ENCODE measurements around the gene CDK14.
"Not testable (repeated sequence)": the region's sequence is repeated elsewhere in the genome, so short reads cannot be mapped to it uniquely, and the experiment has no call there.

CDK14 gene

DNA sequence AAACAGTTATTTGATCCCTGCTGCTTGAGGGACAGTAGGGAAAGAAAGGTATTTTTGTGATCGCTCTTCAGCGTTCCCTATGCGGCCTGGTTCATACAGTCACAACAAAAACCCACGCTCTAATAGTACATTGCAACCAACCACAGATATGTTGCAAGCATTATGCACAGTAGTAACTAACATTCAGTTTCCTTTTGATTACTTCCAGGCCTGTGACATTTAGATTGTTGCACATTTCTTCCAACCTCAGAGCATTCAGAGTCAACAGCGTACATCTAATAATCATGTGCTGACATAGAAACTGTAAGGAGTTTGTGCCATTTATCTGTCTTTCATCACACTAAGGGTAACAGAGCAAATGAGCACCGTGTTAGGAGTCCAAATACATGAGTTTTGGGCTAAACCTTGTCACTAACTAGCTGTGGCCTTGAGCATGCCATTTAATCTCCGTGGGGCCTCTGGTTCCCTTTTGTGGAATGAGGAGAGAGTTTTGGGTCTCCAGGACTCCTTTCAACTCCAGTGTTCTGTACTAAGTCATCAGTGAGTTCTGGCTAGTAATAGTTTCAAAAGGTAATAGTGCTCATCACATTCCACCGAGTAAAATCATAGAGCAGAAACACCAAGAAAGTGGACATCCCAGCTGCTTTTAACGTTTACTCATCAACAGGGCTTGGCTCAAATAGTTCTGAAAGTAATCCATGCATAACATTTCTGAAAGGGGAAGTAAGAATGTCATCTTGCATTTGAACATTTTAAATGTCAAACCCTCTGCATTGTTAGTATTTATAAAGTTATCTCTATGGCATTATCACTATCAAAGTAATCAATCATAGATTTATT lies 569.1 kb downstream of the CDK14 start:
- H3K27me3 ChIP-seq (ENCODE audit: control insufficient read depth, insufficient read depth, low read length): no peaks in the 10 kb centered on the region
- TF ChIP-seq, protein P1, sequence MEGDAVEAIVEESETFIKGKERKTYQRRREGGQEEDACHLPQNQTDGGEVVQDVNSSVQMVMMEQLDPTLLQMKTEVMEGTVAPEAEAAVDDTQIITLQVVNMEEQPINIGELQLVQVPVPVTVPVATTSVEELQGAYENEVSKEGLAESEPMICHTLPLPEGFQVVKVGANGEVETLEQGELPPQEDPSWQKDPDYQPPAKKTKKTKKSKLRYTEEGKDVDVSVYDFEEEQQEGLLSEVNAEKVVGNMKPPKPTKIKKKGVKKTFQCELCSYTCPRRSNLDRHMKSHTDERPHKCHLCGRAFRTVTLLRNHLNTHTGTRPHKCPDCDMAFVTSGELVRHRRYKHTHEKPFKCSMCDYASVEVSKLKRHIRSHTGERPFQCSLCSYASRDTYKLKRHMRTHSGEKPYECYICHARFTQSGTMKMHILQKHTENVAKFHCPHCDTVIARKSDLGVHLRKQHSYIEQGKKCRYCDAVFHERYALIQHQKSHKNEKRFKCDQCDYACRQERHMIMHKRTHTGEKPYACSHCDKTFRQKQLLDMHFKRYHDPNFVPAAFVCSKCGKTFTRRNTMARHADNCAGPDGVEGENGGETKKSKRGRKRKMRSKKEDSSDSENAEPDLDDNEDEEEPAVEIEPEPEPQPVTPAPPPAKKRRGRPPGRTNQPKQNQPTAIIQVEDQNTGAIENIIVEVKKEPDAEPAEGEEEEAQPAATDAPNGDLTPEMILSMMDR (IDR thresholded peaks at IDR 0.05): no peak
- no peak overlapping the region for H3K4me3 ChIP-seq (ENCODE audit: low read depth, low read length)
- H3K27ac ChIP-seq: no peak overlapping the region
- H3K9ac ChIP-seq: no peak overlapping the region
- no peak overlapping the region for H2AFZ ChIP-seq
- H3K4me2 ChIP-seq (ENCODE audit: low read length): no peak overlapping the region
- H3K36me3 ChIP-seq (ENCODE audit: control insufficient read depth, insufficient read depth, low read length): no peaks in the 10 kb centered on the region
- H3K4me1 ChIP-seq: no peaks in the 10 kb centered on the region
- no peaks in the 10 kb centered on the region for H3K9me3 ChIP-seq (ENCODE audit: control insufficient read depth, low read length)
- no peaks in the 10 kb centered on the region for H3K79me2 ChIP-seq

DNA sequence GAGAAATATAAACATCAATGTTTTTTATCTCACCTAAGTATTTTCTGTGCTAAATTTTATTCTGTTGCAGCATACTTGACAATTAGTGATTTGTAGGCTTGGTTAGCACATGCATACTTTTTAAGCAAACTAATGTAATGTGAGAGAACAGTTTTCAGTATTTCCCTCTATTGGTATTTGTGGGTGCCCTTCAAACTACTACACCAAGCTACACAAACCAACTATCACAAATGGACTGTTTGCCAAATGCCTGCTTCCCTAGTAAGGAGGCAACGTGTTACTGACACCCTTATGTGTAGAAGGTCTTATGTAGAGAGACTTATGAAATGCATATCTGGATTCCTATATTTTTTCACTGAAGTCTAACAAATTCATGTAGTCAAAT lies 569.7 kb downstream of the CDK14 start:
- no peaks in the 10 kb centered on the region for H3K36me3 ChIP-seq (ENCODE audit: control insufficient read depth, insufficient read depth, low read length)
- no peaks in the 10 kb centered on the region for H3K9me3 ChIP-seq (ENCODE audit: control insufficient read depth, low read length)
- no peak overlapping the region for H3K9ac ChIP-seq
- TF ChIP-seq, protein P1 (IDR thresholded peaks at IDR 0.05): no peak
- no peaks in the 10 kb centered on the region for H3K79me2 ChIP-seq
- no peaks in the 10 kb centered on the region for H3K27me3 ChIP-seq (ENCODE audit: control insufficient read depth, insufficient read depth, low read length)
- H2AFZ ChIP-seq: no peak overlapping the region
- H3K4me3 ChIP-seq (ENCODE audit: low read depth, low read length): no peak overlapping the region
- H3K27ac ChIP-seq: no peak overlapping the region
- H3K4me2 ChIP-seq (ENCODE audit: low read length): no peak overlapping the region
- H3K4me1 ChIP-seq: no peaks in the 10 kb centered on the region

DNA sequence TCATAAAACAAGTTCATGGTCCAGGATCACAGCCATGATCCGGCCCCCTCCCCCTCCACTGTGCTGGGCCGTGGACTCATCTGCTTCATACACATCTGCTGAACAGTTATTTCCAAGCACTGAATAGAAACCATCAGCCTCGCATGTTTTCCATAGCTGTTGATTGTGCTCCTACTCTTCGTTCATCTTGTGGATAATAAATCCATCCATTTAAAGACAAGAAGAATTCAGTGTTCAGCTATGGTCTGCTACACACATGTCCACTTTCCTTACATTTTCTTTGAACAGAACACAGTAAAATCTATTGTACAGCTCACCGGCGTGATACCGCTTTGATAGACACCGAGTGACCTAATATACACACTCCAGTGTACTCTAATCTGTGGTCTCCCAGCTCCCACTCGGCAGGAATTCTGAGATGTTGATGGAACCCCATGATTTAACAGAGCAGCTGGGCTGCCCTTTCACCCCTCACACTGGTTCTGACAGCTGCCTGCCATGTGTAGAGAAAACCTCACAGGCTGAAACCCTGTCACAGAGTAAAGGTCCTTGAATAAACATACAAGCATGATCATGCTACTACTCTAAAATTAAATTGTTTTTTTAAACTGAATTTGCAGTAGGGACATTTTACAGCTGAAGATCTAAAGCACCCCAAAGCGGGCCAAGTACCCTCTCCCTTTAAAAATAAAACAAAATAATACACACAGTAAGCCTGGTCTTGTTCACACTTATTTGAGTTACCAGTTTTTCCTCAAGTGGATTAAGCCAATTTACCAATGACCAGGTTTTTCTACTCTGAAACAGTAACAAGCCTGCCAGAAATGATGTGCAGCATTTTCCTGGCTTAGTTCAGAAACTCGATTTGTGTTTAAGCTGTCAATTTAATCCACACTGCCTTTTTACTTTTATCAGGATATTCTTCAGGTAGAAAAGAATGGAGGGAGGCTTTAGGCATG lies 573.0 kb downstream of the CDK14 start:
- no peaks in the 10 kb centered on the region for H3K79me2 ChIP-seq
- H3K27me3 ChIP-seq (ENCODE audit: control insufficient read depth, insufficient read depth, low read length): no peaks in the 10 kb centered on the region
- TF ChIP-seq, protein P1 (IDR thresholded peaks at IDR 0.05): no peak
- H3K36me3 ChIP-seq (ENCODE audit: control insufficient read depth, insufficient read depth, low read length): no peaks in the 10 kb centered on the region
- H3K4me3 ChIP-seq (ENCODE audit: low read depth, low read length): no peak overlapping the region
- no peaks in the 10 kb centered on the region for H3K9me3 ChIP-seq (ENCODE audit: control insufficient read depth, low read length)
- no peak overlapping the region for H3K27ac ChIP-seq
- no peaks in the 10 kb centered on the region for H3K4me1 ChIP-seq
- no peak overlapping the region for H3K4me2 ChIP-seq (ENCODE audit: low read length)
- H2AFZ ChIP-seq: no peak overlapping the region
- H3K9ac ChIP-seq: no peak overlapping the region

DNA sequence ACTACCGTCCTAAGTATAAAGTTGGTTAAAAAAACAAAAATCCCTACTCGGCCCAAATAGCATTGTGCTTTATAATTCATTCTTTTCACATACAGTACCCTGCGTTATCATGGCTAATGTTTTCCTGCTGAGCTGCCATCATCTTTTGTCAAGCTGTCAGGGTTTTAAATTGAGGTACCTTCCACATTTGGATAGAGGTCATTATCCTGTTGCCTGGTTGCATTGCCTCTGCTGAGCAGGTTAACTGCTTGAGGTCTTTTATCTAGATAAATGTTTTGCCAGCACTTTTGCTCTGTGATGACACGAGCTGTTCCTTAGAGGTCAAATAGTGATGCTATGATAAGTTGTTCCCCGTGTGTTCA lies 573.7 kb downstream of the CDK14 start:
- H3K4me2 ChIP-seq (ENCODE audit: low read length): no peak overlapping the region
- no peak overlapping the region for H3K27ac ChIP-seq
- no peaks in the 10 kb centered on the region for H3K27me3 ChIP-seq (ENCODE audit: control insufficient read depth, insufficient read depth, low read length)
- H2AFZ ChIP-seq: no peak overlapping the region
- H3K9ac ChIP-seq: no peak overlapping the region
- H3K36me3 ChIP-seq (ENCODE audit: control insufficient read depth, insufficient read depth, low read length): no peaks in the 10 kb centered on the region
- TF ChIP-seq, protein P1 (IDR thresholded peaks at IDR 0.05): no peak
- H3K4me3 ChIP-seq (ENCODE audit: low read depth, low read length): no peak overlapping the region
- H3K79me2 ChIP-seq: no peaks in the 10 kb centered on the region
- H3K4me1 ChIP-seq: no peaks in the 10 kb centered on the region
- H3K9me3 ChIP-seq (ENCODE audit: control insufficient read depth, low read length): no peaks in the 10 kb centered on the region

DNA sequence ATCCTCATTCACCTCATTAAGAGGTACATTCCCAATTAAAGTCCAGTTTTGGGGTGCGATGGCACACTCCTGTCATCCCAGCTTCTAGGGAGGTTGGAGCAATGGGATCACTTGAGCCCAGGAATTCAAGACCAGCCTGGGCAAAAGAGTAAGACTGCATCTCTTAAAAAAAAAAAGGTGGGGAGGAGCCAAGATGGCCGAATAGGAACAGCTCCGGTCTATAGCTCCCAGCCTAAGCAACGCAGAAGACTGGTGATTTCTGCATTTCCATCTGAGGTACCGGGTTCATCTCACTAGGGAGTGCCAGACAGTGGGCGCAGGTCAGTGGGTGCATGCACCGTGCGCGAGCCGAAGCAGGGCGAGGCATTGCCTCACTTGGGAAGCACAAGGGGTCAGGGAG lies 577.1 kb downstream of the CDK14 start:
- H3K27me3 ChIP-seq (ENCODE audit: control insufficient read depth, insufficient read depth, low read length); H3K36me3 ChIP-seq (ENCODE audit: control insufficient read depth, insufficient read depth, low read length); H3K9me3 ChIP-seq (ENCODE audit: control insufficient read depth, low read length); H3K9ac ChIP-seq; H3K4me3 ChIP-seq (ENCODE audit: low read depth, low read length); H3K4me2 ChIP-seq (ENCODE audit: low read length); H3K4me1 ChIP-seq; H3K79me2 ChIP-seq; H3K27ac ChIP-seq; H2AFZ ChIP-seq: not testable (repeated sequence)
